ENCODE results near the gene CSNK1D.
"Not testable (repeated sequence)": the region's sequence is repeated elsewhere in the genome, so short reads cannot be mapped to it uniquely, and the experiment has no call there.

CSNK1D gene

GRCh38 chr17:82274134-82275020, 877 bp upstream of the CSNK1D start:
- DNase-seq (ENCODE audit: low spot score): no peak

- DNase-seq (ENCODE audit: low spot score): peak; percentile 71
Observed at GRCh38 chr17:82272495-82273326, 789 bp downstream of the CSNK1D start.

DNA sequence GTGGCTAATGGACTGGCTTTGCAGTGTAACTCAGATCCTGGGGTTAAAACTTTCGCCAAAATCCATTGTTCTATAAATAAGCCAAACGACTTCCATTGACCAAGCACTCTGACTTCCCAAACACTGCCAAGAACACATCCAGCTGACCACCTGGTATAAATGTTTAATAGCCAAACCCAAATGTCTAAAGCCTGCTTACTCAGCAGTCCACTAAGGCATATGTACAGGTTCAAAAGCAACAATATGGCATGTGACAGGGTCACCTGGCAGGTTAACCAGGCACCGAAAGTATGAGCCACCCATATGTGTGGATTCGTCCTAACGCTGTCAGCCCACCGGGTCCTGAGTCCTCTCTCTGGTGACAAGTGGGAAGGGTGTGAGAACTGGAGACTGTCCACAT, 2.1 kb downstream of the CSNK1D start:
- DNase-seq (ENCODE audit: low spot score): no peak

GRCh38 chr17:82270651-82271050, 2.8 kb downstream of the CSNK1D start:
- no peak for DNase-seq (ENCODE audit: low spot score)

GRCh38 chr17:82269882-82270500, 3.5 kb downstream of the CSNK1D start:
- no peak for DNase-seq (ENCODE audit: low spot score)

- DNase-seq (ENCODE audit: low spot score): no peak
Observed at GRCh38 chr17:82269138-82269881, 4.2 kb downstream of the CSNK1D start.

GRCh38 chr17:82267575-82268379, 5.7 kb downstream of the CSNK1D start:
- DNase-seq (ENCODE audit: low spot score): no peak

DNA sequence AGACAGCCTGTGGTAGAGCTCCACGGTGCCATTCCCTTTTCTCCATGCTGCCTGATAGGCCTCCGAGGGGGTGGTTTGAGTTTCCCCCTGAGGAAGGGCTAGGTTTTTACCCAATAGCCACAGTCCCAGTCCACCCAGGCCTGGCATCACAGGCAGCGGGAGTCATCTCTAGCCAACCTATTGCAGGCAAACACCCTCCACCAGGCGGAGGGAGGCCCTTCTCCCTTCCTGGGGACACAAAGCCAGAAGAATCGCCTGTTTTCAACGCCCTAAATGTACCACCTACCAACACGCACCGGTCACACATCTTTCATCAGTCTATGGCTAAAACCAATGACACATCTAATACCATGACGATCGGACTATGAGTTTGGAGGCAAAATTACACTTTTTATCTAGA, 7.4 kb downstream of the CSNK1D start:
- DNase-seq (ENCODE audit: low spot score): no peak

GRCh38 chr17:82263641-82264040, 9.9 kb downstream of the CSNK1D start:
- no peak for DNase-seq (ENCODE audit: low spot score)

DNA sequence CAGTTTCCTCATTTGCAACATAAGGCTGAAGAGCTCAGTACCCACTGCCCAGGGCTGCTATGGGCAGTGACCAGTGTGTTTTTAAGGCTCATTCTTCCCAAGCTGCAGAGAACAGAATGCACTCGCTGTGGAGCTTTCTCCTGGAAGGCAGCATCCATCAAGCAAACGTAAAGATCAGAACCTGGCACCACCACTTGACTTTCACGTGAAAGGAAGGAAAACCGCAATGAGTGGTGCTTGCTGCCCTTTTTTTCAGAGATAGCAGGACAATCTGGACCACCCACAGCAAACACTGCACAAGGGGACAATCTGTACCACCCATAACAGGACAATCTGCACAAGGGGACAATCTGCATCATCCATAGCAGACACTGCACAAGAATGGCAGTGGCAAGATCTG, 11.2 kb downstream of the CSNK1D start:
- DNase-seq (ENCODE audit: low spot score): no peak

DNA sequence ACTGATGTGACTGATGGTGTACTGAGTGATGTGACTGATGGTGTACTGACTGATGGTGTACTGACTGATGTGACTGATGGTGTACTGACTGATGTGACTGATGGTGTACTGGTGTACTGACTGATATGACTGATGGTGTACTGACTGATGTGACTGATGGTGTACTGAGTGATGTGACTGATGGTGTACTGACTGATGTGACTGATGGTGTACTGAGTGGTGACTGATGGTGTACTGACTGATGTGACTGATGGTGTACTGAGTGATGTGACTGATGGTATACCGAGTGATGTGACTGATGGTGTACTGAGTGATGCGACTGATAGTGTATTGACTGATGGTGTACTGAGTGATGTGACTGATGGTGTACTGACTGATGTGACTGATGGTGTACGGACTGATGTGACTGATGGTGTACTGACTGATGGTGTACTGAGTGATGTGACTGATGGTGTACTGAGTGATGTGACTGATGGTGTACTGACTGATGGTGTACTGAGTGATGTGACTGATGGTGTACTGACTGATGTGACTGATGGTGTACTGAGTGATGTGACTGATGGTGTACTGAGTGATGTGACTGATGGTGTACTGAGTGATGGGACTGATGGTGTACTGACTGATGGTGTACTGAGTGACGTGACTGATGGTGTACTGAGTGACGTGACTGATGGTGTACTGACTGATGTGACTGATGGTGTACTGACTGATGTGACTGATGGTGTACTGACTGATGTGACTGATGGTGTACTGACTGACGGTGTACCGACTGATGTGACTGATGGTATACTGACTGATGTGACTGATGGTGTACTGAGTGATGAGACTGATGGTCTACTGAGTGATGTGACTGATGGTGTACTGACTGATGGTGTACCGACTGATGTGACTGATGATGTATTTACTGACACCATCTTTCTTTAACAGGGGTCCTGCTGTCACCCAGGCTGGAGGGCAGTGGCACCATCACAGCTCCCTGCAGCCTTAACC, 13.2 kb downstream of the CSNK1D start:
- not testable (repeated sequence) for DNase-seq (ENCODE audit: low spot score)

DNA sequence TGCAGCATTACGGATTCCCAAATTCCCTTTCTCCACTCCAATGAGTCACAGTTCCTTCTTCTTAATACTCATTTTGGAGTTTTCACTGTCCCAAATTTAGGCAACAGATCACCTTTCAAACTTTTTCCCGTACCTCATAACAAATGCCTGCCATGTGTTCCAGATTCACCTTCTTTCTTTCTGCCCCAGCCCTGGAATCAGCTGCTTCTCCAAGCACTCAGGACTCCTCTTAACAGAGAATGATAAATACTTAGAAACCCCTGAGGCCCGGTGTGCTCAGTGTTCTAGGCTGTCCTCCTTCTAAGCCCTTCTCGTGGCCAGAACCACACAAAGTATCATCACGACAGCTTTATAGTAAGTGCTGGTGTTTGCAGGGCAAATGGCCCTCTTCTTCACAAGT, 14.9 kb downstream of the CSNK1D start:
- DNase-seq (ENCODE audit: low spot score): no peak

DNA sequence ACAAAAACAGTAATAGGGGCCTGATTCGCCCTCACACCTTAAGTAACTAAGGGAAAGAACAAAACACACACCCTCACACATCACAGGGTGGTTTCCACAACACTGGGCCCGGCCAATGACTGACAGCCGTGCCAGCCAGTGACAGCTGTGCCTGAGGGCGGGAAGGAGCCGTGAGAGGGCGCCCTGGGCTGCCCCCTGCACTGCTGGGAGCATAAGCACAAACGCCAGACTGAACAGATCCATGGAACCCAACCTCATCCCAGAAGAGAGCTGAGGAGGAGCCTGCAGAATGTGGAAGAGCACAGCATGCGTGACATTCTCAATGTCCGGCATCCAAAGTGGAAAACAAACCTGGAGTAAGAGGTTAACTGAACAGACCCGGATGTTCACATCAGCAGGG, 16.0 kb downstream of the CSNK1D start:
- no peak for DNase-seq (ENCODE audit: low spot score)

DNA sequence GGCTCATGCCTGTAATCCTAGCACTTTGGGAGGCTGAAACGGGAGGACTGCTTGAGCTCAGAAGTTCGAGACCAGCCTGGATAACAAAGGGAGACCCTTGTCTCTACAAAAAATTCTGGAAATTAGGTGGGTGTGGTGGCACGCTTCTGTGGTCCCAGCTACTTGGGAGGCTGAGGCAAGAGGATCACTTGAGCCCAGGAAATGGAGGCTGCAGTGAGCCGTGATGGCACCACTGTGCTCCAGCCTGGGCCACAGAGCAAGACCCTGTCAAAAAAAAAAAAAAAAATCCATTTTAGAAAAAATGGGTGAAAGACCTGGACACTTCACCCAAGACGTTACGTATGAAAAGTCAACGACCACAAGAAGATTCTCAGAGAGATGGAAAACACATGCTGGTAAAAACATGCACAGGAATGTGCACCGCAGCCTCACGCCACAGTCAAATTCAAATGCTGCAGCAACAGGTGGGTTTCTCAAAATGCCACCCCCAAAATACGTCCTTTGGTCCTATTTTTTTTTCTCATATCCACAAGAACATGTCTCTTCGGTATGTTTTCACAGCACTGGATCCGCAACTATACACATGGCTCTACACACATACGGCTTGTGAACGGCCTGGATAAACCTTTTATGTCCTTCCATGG, 17.1 kb downstream of the CSNK1D start:
- DNase-seq (ENCODE audit: low spot score): no peak

- DNase-seq (ENCODE audit: low spot score): no peak
Observed at GRCh38 chr17:82255402-82255972, 18.0 kb downstream of the CSNK1D start.

DNA sequence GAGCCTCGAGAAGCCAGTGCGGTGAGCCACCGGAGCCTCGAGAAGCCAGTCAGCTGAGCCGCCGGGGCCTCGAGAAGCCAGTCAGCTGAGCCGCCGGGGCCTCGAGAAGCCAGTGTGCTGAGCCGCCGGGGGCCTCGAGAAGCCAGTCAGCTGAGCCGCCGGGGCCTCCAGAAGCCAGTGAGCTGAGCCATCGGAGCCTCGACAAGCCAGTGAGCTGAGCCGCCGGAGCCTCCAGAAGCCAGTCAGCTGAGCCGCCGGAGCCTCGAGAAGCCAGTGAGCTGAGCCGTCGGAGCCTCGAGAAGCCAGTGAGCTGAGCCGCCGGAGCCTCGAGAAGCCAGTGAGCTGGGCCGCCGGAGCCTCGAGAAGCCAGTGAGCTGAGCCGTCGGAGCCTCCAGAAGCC, 18.8 kb downstream of the CSNK1D start:
- not testable (repeated sequence) for DNase-seq (ENCODE audit: low spot score)

DNA sequence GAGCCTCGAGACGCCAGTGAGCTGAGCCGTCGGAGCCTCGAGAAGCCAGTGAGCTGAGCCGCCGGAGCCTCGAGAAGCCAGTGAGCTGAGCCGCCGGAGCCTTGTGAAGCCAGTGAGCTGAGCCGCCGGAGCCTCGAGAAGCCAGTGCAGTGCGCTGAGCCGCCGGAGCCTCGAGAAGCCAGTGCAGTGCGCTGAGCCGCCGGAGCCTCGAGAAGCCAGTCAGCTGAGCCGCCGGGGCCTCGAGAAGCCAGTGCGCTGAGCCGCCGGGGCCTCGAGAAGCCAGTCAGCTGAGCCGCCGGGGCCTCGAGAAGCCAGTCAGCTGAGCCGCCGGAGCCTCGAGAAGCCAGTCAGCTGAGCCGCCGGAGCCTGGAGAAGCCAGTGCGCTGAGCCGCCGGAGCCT, 19.4 kb downstream of the CSNK1D start:
- not testable (repeated sequence) for DNase-seq (ENCODE audit: low spot score)

- no peak for DNase-seq (ENCODE audit: low spot score)
Observed at GRCh38 chr17:82253179-82253544, 20.3 kb downstream of the CSNK1D start.
